GM23338 (cell line): ENCODE results near the gene TPP1. TPM values are rescaled to one million over a fixed set of nuclear protein-coding genes. Genes with fewer than 3 reads are reported as not detected.

Experiments used
- ATAC-seq: fragments of 200-7000 bp; cut with Tn5 transposase; 3 replicates; pipeline ENCODE4 v1.9.1; 2020
- DNase-seq: peaks from one replicate; pipeline ENCODE4 v3.0.0-alpha.2; 2015; ENCODE audit warnings: low spot score
- H2AFZ ChIP-seq: fragments of 200-600 bp; sonication (generic); 2 replicates; pipeline ENCODE4 v1.8.0; 2016; ENCODE audit warnings: antibody characterized with exemption, mild to moderate bottlenecking, moderate library complexity
- H3F3A ChIP-seq: fragments of 200-600 bp; sonication (generic); replicated peaks from 2 replicates; pipeline ENCODE4 v1.8.0; 2017; ENCODE audit warnings: antibody characterized with exemption, mixed run types, low read depth
- H3K27ac ChIP-seq: fragments of 200-600 bp; sonication (generic); 2 replicates; pipeline ENCODE4 v1.6.1; 2016; ENCODE audit warnings: low read depth
- H3K27me3 ChIP-seq: fragments of 200-600 bp; sonication (generic); 2 replicates; pipeline ENCODE4 v1.8.0; 2016; ENCODE audit warnings: mild to moderate bottlenecking, mixed run types, moderate library complexity; ENCODE audit not compliant: insufficient read depth
- H3K36me3 ChIP-seq: fragments of 200-600 bp; sonication (generic); 2 replicates; pipeline ENCODE4 v1.8.0; 2016; ENCODE audit warnings: mild to moderate bottlenecking; ENCODE audit not compliant: insufficient read depth
- H3K4me1 ChIP-seq: fragments of 200-600 bp; sonication (generic); 2 replicates; pipeline ENCODE4 v1.8.0; 2016; ENCODE audit warnings: mild to moderate bottlenecking, moderate library complexity; ENCODE audit not compliant: insufficient read depth
- H3K4me2 ChIP-seq: fragments of 200-600 bp; sonication (generic); 2 replicates; pipeline ENCODE4 v1.7.1; 2017; ENCODE audit warnings: mixed run types
- H3K4me3 ChIP-seq: fragments of 200-600 bp; sonication (generic); 2 replicates; pipeline ENCODE4 v1.6.1; 2016; ENCODE audit warnings: mixed run types
- H3K79me2 ChIP-seq: fragments of 200-600 bp; sonication (generic); replicated peaks from 2 replicates; pipeline ENCODE4 v1.8.0; 2017; ENCODE audit warnings: mild to moderate bottlenecking; ENCODE audit not compliant: insufficient read depth
- H3K9me2 ChIP-seq: fragments of 200-600 bp; sonication (generic); 2 replicates; pipeline ENCODE4 v1.8.0; 2017; ENCODE audit not compliant: insufficient read depth
- H4K20me1 ChIP-seq: fragments of 200-600 bp; sonication (generic); replicated peaks from 2 replicates; pipeline ENCODE4 v1.8.0; 2017; ENCODE audit warnings: mild to moderate bottlenecking; ENCODE audit not compliant: insufficient read depth
- H3K27ac Mint-ChIP-seq: 2 replicates; pipeline ENCODE4 v1.8.0; 2020; ENCODE audit warnings: inconsistent platforms, mild to moderate bottlenecking, moderate library complexity, mixed read lengths
- H3K27me3 Mint-ChIP-seq: 3 replicates; pipeline ENCODE4 v1.8.0; 2022; ENCODE audit warnings: low read depth, mild to moderate bottlenecking, moderate library complexity, mixed read lengths, inconsistent platforms; ENCODE audit not compliant: insufficient read depth, poor library complexity
- H3K36me3 Mint-ChIP-seq: 3 replicates; pipeline ENCODE4 v1.8.0; 2021; ENCODE audit warnings: low read depth, mild to moderate bottlenecking, inconsistent platforms, moderate library complexity, mixed read lengths
- H3K4me1 Mint-ChIP-seq: 3 replicates; pipeline ENCODE4 v1.8.0; 2020; ENCODE audit warnings: mild to moderate bottlenecking, inconsistent platforms, mixed read lengths
- H3K4me3 Mint-ChIP-seq: 3 replicates; pipeline ENCODE4 v1.8.0; 2021; ENCODE audit warnings: moderate library complexity, mild to moderate bottlenecking, inconsistent platforms, mixed read lengths
- H3K9me3 Mint-ChIP-seq: 3 replicates; pipeline ENCODE4 v1.8.0; 2020; ENCODE audit warnings: moderate library complexity, mild to moderate bottlenecking, inconsistent platforms, mixed read lengths
- CREB1 ChIP-seq: fragments of 250-450 bp; sonication (Bioruptor Pico); IDR thresholded peaks from 2 replicates; pipeline ENCODE4 v1.5.0; 2020; ENCODE audit warnings: low read depth, mild to moderate bottlenecking, moderate library complexity
- ETS1 ChIP-seq: IDR thresholded peaks from 2 replicates; pipeline ENCODE4 v1.6.1; 2016; ENCODE audit warnings: antibody characterized with exemption
- EZH2 ChIP-seq: fragments of 200-600 bp; sonication (generic); IDR thresholded peaks from one replicate; pipeline ENCODE4 v1.8.0; 2017; ENCODE audit warnings: antibody characterized with exemption, mild to moderate bottlenecking, low read depth; ENCODE audit not compliant: unreplicated experiment
- EZH2phosphoT487 ChIP-seq: fragments of 200-600 bp; sonication (generic); IDR thresholded peaks from one replicate; pipeline ENCODE4 v1.8.1; 2018; ENCODE audit warnings: antibody characterized with exemption; ENCODE audit not compliant: unreplicated experiment
- JUNB ChIP-seq: IDR thresholded peaks from one replicate; pipeline ENCODE4 v1.6.1; 2016; ENCODE audit warnings: antibody characterized with exemption; ENCODE audit not compliant: unreplicated experiment
- NANOG ChIP-seq: IDR thresholded peaks from 2 replicates; pipeline ENCODE4 v1.6.1; 2016; ENCODE audit warnings: antibody characterized with exemption, borderline replicate concordance
- POLR2AphosphoS5 ChIP-seq: IDR thresholded peaks from 2 replicates; pipeline ENCODE4 v1.6.1; 2016; ENCODE audit warnings: antibody characterized with exemption, low read depth
- STAT1 ChIP-seq: IDR thresholded peaks from one replicate; pipeline ENCODE4 v1.6.1; 2016; ENCODE audit warnings: antibody characterized with exemption; ENCODE audit not compliant: unreplicated experiment
- ZNF114 ChIP-seq: fragments of 250-450 bp; sonication (Bioruptor Pico); IDR thresholded peaks from 2 replicates; pipeline ENCODE4 v1.5.0; 2020; ENCODE audit warnings: mild to moderate bottlenecking, moderate library complexity
- ZNF331 ChIP-seq: fragments of 250-450 bp; sonication (Bioruptor Pico); IDR thresholded peaks from 2 replicates; pipeline ENCODE4 v1.5.0; 2020; ENCODE audit warnings: low read depth, mild to moderate bottlenecking, moderate library complexity
- polyA plus RNA-seq: library from polyadenylated mRNA; unstranded; fragments of >200 nt; fragmentation: Nextera tagmentation; extraction: Ambion mirVana; gene quantifications from 2 replicates; pipeline ENCODE4 v1.2.1, GENCODE V29; 2016
- total RNA-seq: library from RNA; depleted of rRNA; stranded (reverse); fragments of >200 nt; shearing (Covaris generic); gene quantifications from 2 replicates; pipeline ENCODE4 v1.2.3, GENCODE V29; 2014
- TF ChIP-seq, protein P1 (sequence below): IDR thresholded peaks from one replicate; pipeline ENCODE4 v1.6.1; 2018; ENCODE audit warnings: antibody characterized with exemption; ENCODE audit not compliant: unreplicated experiment
- TF ChIP-seq, protein P2 (sequence below), 2 experiments: fragments of 200-600 bp in 1 of 2; sonication (generic) in 1 of 2; conservative IDR thresholded peaks; 2 replicates each; pipeline versions ENCODE4 v1.5.1 to v1.6.1; 2016 to 2017; ENCODE audit warnings: antibody characterized with exemption in 2 of 2, low read depth in 2 of 2, mild to moderate bottlenecking in 2 of 2, moderate library complexity in 1 of 2

TPP1 gene
- total and polyA plus RNA-seq, 2 experiments from 2014 or later = 21.7 to 49.7 TPM

DNA sequence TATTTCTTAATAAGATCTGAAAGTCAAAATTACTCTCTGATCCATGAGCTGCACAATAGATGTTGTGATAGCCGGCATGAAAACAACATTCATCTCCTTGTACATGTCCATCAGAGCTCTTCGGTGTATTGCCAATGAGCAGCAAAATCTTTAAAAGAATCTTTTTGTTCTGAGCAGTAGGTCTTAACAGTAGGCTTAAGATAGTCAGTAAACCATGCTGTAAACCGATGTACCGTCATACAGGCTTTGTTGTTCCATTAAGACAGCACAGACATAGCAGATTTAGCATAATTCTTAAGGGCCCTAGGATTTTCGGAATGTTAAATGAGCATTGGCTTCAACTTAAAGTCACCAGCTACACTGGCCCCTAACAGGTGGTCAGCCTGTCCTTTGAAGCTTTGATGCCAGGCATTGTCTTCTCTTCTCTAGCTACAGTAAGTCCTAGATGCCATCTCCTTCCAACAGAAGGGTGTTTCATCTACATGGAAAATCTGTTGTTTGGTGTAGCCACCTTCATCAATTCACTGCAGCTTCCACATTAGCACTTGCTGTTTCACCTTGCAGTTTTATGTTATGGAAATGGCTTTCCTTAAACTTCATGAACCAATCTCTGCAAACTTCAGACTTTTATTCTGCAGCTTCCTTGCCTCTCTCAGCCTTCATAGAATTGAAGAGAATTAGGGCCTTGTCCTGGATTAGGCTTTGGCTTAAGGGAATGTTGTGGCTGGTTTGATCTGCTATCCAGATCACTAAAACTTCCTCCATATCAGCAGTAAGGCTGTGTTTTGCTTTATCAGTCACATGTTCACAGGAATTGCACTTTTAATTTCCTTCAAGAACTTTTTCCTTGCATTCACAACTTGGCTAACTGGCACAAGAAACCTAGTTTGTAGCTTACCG lies 44.2 kb downstream of the TPP1 start (continued):
- TF ChIP-seq, protein P1, sequence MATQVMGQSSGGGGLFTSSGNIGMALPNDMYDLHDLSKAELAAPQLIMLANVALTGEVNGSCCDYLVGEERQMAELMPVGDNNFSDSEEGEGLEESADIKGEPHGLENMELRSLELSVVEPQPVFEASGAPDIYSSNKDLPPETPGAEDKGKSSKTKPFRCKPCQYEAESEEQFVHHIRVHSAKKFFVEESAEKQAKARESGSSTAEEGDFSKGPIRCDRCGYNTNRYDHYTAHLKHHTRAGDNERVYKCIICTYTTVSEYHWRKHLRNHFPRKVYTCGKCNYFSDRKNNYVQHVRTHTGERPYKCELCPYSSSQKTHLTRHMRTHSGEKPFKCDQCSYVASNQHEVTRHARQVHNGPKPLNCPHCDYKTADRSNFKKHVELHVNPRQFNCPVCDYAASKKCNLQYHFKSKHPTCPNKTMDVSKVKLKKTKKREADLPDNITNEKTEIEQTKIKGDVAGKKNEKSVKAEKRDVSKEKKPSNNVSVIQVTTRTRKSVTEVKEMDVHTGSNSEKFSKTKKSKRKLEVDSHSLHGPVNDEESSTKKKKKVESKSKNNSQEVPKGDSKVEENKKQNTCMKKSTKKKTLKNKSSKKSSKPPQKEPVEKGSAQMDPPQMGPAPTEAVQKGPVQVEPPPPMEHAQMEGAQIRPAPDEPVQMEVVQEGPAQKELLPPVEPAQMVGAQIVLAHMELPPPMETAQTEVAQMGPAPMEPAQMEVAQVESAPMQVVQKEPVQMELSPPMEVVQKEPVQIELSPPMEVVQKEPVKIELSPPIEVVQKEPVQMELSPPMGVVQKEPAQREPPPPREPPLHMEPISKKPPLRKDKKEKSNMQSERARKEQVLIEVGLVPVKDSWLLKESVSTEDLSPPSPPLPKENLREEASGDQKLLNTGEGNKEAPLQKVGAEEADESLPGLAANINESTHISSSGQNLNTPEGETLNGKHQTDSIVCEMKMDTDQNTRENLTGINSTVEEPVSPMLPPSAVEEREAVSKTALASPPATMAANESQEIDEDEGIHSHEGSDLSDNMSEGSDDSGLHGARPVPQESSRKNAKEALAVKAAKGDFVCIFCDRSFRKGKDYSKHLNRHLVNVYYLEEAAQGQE = no peak
- TF ChIP-seq CREB1 (no peak), EZH2phosphoT487 (no peak), NANOG (no peak), ETS1 (no peak), ZNF114 (CRISPR knock-in tag) (no peak), EZH2 (no peak), JUNB (no peak), ZNF331 (CRISPR knock-in tag) (no peak), POLR2AphosphoS5 (no peak), STAT1 (no peak)
- TF ChIP-seq, protein P2, sequence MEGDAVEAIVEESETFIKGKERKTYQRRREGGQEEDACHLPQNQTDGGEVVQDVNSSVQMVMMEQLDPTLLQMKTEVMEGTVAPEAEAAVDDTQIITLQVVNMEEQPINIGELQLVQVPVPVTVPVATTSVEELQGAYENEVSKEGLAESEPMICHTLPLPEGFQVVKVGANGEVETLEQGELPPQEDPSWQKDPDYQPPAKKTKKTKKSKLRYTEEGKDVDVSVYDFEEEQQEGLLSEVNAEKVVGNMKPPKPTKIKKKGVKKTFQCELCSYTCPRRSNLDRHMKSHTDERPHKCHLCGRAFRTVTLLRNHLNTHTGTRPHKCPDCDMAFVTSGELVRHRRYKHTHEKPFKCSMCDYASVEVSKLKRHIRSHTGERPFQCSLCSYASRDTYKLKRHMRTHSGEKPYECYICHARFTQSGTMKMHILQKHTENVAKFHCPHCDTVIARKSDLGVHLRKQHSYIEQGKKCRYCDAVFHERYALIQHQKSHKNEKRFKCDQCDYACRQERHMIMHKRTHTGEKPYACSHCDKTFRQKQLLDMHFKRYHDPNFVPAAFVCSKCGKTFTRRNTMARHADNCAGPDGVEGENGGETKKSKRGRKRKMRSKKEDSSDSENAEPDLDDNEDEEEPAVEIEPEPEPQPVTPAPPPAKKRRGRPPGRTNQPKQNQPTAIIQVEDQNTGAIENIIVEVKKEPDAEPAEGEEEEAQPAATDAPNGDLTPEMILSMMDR (conservative IDR thresholded peaks at IDR 0.05; ENCODE audit: low read depth in 2 of 2) = no peak

DNA sequence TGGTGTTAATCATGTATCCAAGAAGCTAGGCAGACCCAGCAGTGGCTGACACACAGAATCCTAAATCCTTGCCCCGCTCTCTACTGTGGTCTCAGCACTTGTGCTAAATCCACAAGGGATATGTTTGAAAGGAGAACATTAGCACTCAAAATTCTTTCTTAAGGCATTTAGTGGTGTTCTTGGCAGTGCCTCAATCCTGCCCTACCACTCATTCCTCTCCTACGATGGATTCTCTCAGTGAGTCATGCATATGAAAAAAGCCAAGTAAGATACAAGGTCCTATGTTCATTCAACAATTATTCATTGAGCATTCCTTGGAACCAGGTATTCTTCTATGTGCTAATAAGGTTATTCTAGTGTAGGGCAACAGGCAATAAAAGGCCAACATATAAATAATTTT lies 47.0 kb downstream of the TPP1 start:
- H4K20me1 ChIP-seq = no peaks in the 10 kb centered on the region; the same call in 1 of the 2 replicates
- no peak overlapping the region for H3K4me3 ChIP-seq
- ATAC-seq (no peak), DNase-seq (no peak)
- Mint-ChIP-seq H3K36me3 (no peaks in the 10 kb centered on the region), H3K27ac (no peak overlapping the region), H3K4me3 (no peak overlapping the region), H3K27me3 (peaks cover 11% of the 10 kb centered on the region), H3K9me3 (no peaks in the 10 kb centered on the region), H3K4me1 (peaks cover 13% of the 10 kb centered on the region)
- no peaks in the 10 kb centered on the region for H3K4me1 ChIP-seq
- no peaks in the 10 kb centered on the region for H3K79me2 ChIP-seq
- no peak overlapping the region for H2AFZ ChIP-seq
- H3K4me2 ChIP-seq = no peak overlapping the region
- no peaks in the 10 kb centered on the region for H3K9me2 ChIP-seq
- no peak overlapping the region for H3K27ac ChIP-seq
- peaks cover 10% of the 10 kb centered on the region; the same call in 1 of the 2 replicates for H3K27me3 ChIP-seq
- H3K36me3 ChIP-seq = no peaks in the 10 kb centered on the region
- no peaks in the 10 kb centered on the region for H3F3A ChIP-seq
- TF ChIP-seq EZH2phosphoT487 (no peak), POLR2AphosphoS5 (no peak), NANOG (no peak), JUNB (no peak), STAT1 (no peak), EZH2 (no peak)
- TF ChIP-seq, protein P1 = no peak
- TF ChIP-seq, protein P2 (conservative IDR thresholded peaks at IDR 0.05; ENCODE audit: low read depth in 2 of 2) = no peak
